ENCODE results near the gene DNAI2. TPM values are rescaled to one million over a fixed set of nuclear protein-coding genes. Genes with fewer than 3 reads are reported as not detected.

DNAI2 gene
- total and polyA plus RNA-seq, 2 donors from 2014 or later: 0.22 TPM; not detected in 1

DNA sequence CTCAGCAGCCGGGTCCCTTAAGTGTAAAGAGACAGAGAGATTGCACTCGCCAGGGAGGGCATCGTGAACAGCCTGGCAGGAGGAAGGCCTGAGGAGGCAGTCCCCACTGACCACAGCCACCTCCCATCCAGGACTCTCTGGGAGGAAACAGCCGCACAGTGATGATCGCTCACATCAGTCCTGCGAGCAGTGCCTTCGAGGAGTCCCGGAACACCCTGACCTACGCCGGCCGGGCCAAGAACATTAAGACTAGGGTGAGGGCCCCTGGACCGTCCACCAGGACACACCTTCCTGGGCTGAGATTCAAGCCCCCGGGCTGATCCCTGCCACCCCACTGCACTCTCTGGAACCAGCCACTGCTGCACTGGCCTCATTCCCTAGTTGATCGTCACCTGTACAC, 73.6 kb downstream of the DNAI2 start:
- no peak for TF ChIP-seq CTCF (IDR thresholded peaks at IDR 0.05; ENCODE audit: borderline replicate concordance, extremely low read depth, insufficient read depth)
- Histone ChIP-seq H3K27ac (ENCODE audit: low read depth in 2 of 2, low read length in 2 of 2) (no peak overlapping the region), H3K36me3 (ENCODE audit: control insufficient read depth in 2 of 3, insufficient read depth in 3 of 3, low read length in 3 of 3) (no peaks in the 10 kb centered on the region), H3K9ac (ENCODE audit: low read length in 3 of 3) (no peak overlapping the region), H3K9me3 (ENCODE audit: control insufficient read depth in 2 of 3, insufficient read depth in 1 of 3, low read length in 3 of 3) (no peaks in the 10 kb centered on the region), H3K4me3 (ENCODE audit: low read length in 3 of 3) (no peak overlapping the region), H3K27me3 (ENCODE audit: control insufficient read depth, insufficient read depth, low read length) (peaks cover 8% of the 10 kb centered on the region), H3K4me1 (ENCODE audit: control insufficient read depth in 2 of 3, insufficient read depth in 2 of 3, low read depth in 1 of 3, low read length in 3 of 3) (no peaks in the 10 kb centered on the region)
- DNase-seq: no peak
- FAIRE-seq: no peak
- intact Hi-C loops (cut with DNase I): no loop called here

- Histone ChIP-seq H3K27me3 (ENCODE audit: control insufficient read depth, insufficient read depth, low read length) (peaks cover 9% of the 10 kb centered on the region), H3K36me3 (ENCODE audit: control insufficient read depth in 2 of 3, insufficient read depth in 3 of 3, low read length in 3 of 3) (no peaks in the 10 kb centered on the region), H3K4me1 (ENCODE audit: control insufficient read depth in 2 of 3, insufficient read depth in 2 of 3, low read depth in 1 of 3, low read length in 3 of 3) (no peaks in the 10 kb centered on the region), H3K9ac (ENCODE audit: low read length in 3 of 3) (no peak overlapping the region), H3K27ac (ENCODE audit: low read depth in 2 of 2, low read length in 2 of 2) (no peak overlapping the region), H3K9me3 (ENCODE audit: control insufficient read depth in 2 of 3, insufficient read depth in 1 of 3, low read length in 3 of 3) (no peaks in the 10 kb centered on the region), H3K4me3 (ENCODE audit: low read length in 3 of 3) (no peak overlapping the region)
- intact Hi-C loops (cut with DNase I): no loop called here
- no peak for FAIRE-seq
- no peak for TF ChIP-seq CTCF (IDR thresholded peaks at IDR 0.05; ENCODE audit: borderline replicate concordance, extremely low read depth, insufficient read depth)
- no peak for DNase-seq
These were observed 75.1 kb downstream of the DNAI2 start for GRCh38 chr17:74349120-74349519.

GRCh38 chr17:74350486-74350885, 76.5 kb downstream of the DNAI2 start:
- H3K36me3 ChIP-seq (ENCODE audit: control insufficient read depth in 2 of 3, insufficient read depth in 3 of 3, low read length in 3 of 3): no peaks in the 10 kb centered on the region
- no peaks in the 10 kb centered on the region for H3K4me1 ChIP-seq (ENCODE audit: control insufficient read depth in 2 of 3, insufficient read depth in 2 of 3, low read depth in 1 of 3, low read length in 3 of 3)
- no peak overlapping the region for H3K4me3 ChIP-seq (ENCODE audit: low read length in 3 of 3)
- DNase-seq: no peak
- no peaks in the 10 kb centered on the region for H3K9me3 ChIP-seq (ENCODE audit: control insufficient read depth in 2 of 3, insufficient read depth in 1 of 3, low read length in 3 of 3)
- H3K27ac ChIP-seq (ENCODE audit: low read depth in 2 of 2, low read length in 2 of 2): no peak overlapping the region
- no peak for TF ChIP-seq CTCF (IDR thresholded peaks at IDR 0.05; ENCODE audit: borderline replicate concordance, extremely low read depth, insufficient read depth)
- no peak for FAIRE-seq
- H3K27me3 ChIP-seq (ENCODE audit: control insufficient read depth, insufficient read depth, low read length): peaks cover 9% of the 10 kb centered on the region
- intact Hi-C loops (cut with DNase I): no loop called here
- no peak overlapping the region for H3K9ac ChIP-seq (ENCODE audit: low read length in 3 of 3)

GRCh38 chr17:74351552-74352210, 77.6 kb downstream of the DNAI2 start:
- Histone ChIP-seq H3K27me3 (ENCODE audit: control insufficient read depth, insufficient read depth, low read length) (peaks cover 12% of the 10 kb centered on the region), H3K36me3 (ENCODE audit: control insufficient read depth in 2 of 3, insufficient read depth in 3 of 3, low read length in 3 of 3) (no peaks in the 10 kb centered on the region), H3K27ac (ENCODE audit: low read depth in 2 of 2, low read length in 2 of 2) (no peak overlapping the region), H3K4me3 (ENCODE audit: low read length in 3 of 3) (no peak overlapping the region), H3K9me3 (ENCODE audit: control insufficient read depth in 2 of 3, insufficient read depth in 1 of 3, low read length in 3 of 3) (no peaks in the 10 kb centered on the region), H3K9ac (ENCODE audit: low read length in 3 of 3) (no peak overlapping the region), H3K4me1 (ENCODE audit: control insufficient read depth in 2 of 3, insufficient read depth in 2 of 3, low read depth in 1 of 3, low read length in 3 of 3) (no peaks in the 10 kb centered on the region)
- TF ChIP-seq CTCF (IDR thresholded peaks at IDR 0.05; ENCODE audit: borderline replicate concordance, extremely low read depth, insufficient read depth): no peak
- peak in 2 of 5 donors; percentile 55 to 59 for DNase-seq
- intact Hi-C loops (cut with DNase I): no loop called here
- FAIRE-seq: no peak

All from kidney (tissue), 14 donors.